Stimulated activated naive CD4-positive, alpha-beta T cell (primary cell): ENCODE measurements around the gene CP.
"Not testable (repeated sequence)": the region's sequence is repeated elsewhere in the genome, so short reads cannot be mapped to it uniquely, and the experiment has no call there.

Experiments used
- DNase-seq, 6 experiments: peaks; one replicate each; lab custom pipeline; 2025; lab: John Stamatoyannopoulos, UW

Gene CP

DNA sequence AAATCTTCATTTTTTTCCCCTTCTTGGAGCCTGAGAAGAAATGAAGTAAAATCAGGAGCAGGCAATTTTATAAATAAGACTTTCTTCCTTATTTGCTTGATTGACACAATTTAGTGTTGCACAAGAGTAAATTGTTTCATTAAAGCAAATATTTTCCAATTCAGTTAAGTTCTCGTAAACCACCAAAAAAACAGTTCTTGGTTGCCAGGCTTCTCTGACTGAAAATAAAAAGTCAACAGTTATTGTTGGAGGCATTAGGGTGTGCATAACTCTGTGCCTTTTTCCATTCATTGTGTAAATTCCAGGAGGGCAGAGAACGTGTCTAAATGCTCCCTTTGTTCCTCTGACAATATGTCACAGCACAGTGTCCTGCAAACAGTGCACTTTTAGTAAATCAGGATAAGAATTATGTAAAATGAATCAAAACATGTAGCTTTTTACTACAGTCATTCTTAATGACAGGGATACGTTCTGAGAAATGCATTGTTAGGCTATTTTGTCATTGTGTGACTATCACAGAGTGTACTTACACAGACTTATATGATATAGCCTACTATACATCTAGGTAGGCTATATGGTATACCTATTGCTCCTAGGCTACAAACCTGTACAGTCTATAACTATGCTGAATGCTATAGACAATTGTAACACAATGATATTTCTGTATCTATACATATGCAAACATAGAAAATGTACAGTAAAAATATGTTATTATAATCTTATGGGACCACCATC lies at the start of gene CP:
Gene CP (minus strand): TSS at position 47 of the 735 bp plus-strand sequence. CDS start 37 bp downstream, at position 10.
- no peak for DNase-seq

DNA sequence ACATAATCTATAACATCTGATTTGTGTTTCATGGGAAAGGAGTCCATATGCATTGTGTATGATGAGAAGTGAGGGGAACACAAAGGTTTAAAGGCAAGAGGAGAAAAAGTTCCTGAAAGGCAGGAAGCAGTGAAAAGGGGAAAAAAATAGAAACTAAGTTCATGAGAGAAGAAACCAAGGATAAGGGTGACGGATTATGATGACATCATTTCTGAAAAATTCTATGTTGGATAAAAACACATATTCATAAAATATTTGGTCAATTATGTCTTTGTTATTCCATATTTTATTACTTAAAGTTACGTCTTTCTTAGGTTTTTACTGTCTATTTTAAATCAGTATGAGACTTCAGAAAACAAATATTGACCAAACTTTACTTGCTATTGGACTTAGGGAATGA lies 48.6 kb upstream of the CP start:
- DNase-seq: no peak

DNA sequence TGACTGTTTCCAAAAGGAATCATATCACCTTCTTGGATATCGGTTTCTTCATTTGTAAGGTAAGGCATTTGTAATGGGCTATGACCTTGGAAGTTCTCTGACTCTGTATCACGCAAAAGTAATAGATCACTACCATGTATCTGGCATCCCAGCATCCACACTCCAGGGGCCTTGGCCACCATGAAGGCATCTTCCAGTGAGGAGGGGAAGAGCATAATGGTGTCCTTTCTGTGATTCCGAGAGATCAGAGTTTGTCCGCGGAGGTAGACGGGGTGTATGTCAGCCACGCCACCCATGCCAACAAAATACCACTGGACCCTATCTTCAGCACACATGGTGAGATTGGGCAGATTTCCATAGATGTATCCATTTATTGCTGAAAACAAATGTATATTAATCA lies 48.1 kb upstream of the CP start:
- no peak for DNase-seq

DNA sequence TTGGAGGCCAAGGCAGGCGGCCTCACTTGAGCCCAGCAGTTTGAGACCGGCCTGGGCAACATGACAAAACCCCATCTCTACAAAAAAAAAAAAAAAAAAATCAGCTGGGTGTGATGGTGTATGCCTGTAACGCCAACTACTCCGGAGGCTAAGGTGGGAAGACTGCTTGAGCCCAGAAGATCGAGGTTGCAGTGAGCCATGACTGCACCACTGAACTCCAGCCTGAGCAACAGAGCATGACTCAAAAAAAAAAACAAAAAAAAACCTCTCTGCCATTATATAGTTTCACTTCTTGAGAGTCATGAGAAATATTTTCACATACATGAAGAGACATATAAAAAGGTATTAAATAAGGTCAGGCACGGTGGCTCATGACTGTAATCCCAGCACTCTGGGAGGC lies 45.9 kb upstream of the CP start:
- DNase-seq: no peak

- no peak for DNase-seq
Measured at GRCh38 chr3:149266736-149267135, 45.1 kb upstream of the CP start.

DNA sequence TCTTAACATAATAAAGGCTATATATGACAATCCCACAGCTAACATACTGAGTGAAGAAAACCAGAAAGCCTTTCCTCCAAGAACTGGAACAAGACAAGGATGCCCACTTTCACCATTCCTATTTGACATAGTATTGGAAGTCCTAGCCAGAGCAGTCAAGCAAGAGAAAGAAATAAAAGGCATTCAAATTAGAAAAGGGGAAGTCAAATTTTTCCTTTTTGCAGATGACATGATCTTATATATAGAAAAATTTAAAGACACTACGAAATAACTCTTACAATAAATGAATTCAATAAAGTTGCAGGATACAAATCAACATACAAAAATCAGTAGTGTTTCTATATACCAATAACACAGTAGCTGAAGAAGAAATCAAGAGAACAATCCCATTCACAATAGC lies 42.2 kb upstream of the CP start:
- DNase-seq: no peak

- no peak for DNase-seq
Measured at GRCh38 chr3:149258714-149259113, 37.1 kb upstream of the CP start.

DNA sequence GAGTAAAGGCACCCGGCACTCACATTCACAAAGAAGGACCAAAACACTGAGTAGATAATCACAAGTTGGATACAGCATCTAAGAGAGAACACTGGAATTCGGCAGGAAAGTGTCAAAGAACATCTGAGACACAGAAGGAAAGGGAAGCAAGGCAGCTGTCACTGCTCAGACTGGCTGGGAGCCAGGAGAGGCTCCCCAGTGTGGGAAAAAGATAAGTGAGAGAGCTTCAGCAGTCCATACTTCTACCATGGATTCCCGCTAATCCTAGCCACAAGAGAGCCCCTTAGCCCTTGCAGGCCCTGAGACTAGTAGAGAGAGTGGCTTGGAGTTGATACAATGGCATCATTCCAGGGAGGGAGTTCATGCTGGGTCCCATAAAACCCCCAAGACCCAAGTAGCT lies 36.7 kb upstream of the CP start:
- no peak for DNase-seq

- DNase-seq: no peak
Measured at GRCh38 chr3:149252272-149252671, 30.6 kb upstream of the CP start.

DNA sequence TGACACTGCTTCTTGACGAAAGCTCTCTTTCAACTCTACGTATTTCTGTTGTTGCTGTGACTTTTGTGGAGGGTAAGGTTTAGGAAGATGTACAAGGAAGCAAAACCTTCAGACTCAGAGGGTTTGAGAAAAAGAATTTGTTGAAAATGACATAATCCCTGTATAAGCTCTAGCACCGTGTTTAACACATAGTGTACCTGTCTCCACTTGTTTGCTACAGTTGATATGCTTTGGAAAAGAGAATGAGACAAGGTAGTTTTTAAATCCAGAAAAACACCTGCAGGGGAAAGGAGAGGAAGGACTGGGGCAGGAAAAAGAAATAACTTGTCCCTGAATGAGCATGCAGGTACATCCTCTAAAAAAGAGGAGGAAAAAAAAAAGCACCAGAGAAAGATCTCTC lies 29.6 kb upstream of the CP start:
- no peak for DNase-seq

- DNase-seq: no peak
Measured at GRCh38 chr3:149247929-149248691, 26.5 kb upstream of the CP start.

GRCh38 chr3:149247008-149247710 lies 25.5 kb upstream of the CP start:
- no peak for DNase-seq

- no peak for DNase-seq
Measured at GRCh38 chr3:149245738-149246451, 24.3 kb upstream of the CP start.

GRCh38 chr3:149243540-149243939 lies 21.9 kb upstream of the CP start:
- no peak for DNase-seq

GRCh38 chr3:149239357-149239936 lies 17.8 kb upstream of the CP start:
- DNase-seq: no peak

GRCh38 chr3:149238268-149238667 lies 16.6 kb upstream of the CP start:
- DNase-seq: not testable (repeated sequence)

GRCh38 chr3:149235599-149236424 lies 14.2 kb upstream of the CP start:
- DNase-seq: no peak

GRCh38 chr3:149234671-149235245 lies 13.1 kb upstream of the CP start:
- no peak for DNase-seq

DNA sequence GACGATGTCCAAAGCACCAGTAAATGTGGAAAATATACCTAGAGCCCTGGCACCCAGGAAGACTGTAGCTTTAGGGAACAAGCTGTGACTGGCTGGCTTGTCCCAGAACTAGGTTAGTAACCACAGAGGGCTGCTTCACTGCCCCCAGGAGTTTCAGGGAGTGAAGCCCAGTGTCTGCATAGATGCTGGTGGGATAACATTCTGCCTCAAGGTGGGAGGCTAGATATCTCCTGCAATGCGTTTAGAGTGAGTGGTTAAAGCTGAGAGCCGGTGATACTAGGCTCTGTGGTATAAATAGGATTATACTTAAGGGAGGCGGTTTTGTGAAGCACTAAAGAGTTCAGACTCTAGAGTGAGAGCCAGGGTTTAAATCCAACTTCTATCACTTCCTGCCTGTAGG lies 11.7 kb upstream of the CP start:
- no peak for DNase-seq

DNA sequence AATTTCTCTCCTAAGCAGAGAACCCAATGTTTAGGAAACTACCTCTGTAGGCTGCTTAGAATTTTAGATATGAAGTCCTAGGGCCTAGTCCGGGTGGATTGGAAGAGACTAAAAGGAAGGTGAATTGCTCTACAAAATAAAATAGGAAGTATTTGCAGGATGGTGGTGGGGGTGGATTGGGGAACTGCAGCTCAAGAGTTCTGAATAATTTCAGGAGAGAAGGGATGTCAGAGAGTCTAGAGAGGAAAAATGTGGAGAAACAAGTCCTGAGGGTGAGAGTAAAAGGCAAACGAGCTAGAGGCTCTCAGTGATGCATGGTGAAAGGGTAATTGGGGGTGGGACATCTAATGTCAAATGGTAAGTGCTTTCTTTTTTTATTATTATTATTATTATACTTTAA lies 10.2 kb upstream of the CP start:
- DNase-seq: no peak
